NB4 (cell line): ENCODE measurements around the gene OR10A5.
"Not testable (repeated sequence)": the region's sequence is repeated elsewhere in the genome, so short reads cannot be mapped to it uniquely, and the experiment has no call there.

Experiments used
- DNase-seq: peaks from one replicate; pipeline ENCODE4 v3.0.0; 2010; ENCODE audit warnings: low read depth
- H3K4me3 ChIP-seq: one replicate; pipeline ENCODE4 v1.5.1; 2011; ENCODE audit warnings: mild to moderate bottlenecking, low read depth, low read length, moderate library complexity
- MYC ChIP-seq: IDR thresholded peaks from 2 replicates; pipeline ENCODE4 v1.6.1; 2011; ENCODE audit warnings: low read depth, low read length
- POLR2A ChIP-seq: IDR thresholded peaks from 2 replicates; pipeline ENCODE4 v1.6.1; 2011; ENCODE audit warnings: mild to moderate bottlenecking; ENCODE audit not compliant: insufficient read length; ENCODE audit errors: extremely low read depth
- TF ChIP-seq, protein P1 (sequence below): IDR thresholded peaks from one replicate; pipeline ENCODE4 v1.5.1; 2012; ENCODE audit warnings: low read depth, low read length
- TF ChIP-seq, protein P2 (sequence below): IDR thresholded peaks from 2 replicates; pipeline ENCODE4 v1.6.1; 2011; ENCODE audit warnings: low read depth, low read length

OR10A5 gene, protein sequence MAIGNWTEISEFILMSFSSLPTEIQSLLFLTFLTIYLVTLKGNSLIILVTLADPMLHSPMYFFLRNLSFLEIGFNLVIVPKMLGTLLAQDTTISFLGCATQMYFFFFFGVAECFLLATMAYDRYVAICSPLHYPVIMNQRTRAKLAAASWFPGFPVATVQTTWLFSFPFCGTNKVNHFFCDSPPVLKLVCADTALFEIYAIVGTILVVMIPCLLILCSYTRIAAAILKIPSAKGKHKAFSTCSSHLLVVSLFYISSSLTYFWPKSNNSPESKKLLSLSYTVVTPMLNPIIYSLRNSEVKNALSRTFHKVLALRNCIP

DNA sequence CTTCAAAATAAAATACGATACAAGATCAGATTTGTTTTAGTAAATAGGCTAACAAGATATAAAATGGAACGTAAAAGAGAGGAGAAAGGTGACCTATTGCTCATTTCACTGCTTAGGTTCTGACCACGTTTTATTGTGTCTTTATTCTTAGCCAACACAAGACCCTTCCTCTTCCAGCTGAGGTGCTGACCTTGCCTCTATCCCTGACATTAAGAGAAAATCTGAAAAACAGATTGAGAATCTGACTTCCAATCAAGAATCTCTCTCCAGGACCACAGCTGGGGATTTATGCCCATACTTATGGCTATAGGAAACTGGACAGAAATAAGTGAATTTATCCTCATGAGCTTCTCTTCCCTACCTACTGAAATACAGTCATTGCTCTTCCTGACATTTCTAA is at the start of gene OR10A5:
OR10A5 (plus strand) TSS at position 301 of the 400 bp plus-strand sequence; CDS start at position 301, 0 bp downstream.
- TF ChIP-seq, protein P1, sequence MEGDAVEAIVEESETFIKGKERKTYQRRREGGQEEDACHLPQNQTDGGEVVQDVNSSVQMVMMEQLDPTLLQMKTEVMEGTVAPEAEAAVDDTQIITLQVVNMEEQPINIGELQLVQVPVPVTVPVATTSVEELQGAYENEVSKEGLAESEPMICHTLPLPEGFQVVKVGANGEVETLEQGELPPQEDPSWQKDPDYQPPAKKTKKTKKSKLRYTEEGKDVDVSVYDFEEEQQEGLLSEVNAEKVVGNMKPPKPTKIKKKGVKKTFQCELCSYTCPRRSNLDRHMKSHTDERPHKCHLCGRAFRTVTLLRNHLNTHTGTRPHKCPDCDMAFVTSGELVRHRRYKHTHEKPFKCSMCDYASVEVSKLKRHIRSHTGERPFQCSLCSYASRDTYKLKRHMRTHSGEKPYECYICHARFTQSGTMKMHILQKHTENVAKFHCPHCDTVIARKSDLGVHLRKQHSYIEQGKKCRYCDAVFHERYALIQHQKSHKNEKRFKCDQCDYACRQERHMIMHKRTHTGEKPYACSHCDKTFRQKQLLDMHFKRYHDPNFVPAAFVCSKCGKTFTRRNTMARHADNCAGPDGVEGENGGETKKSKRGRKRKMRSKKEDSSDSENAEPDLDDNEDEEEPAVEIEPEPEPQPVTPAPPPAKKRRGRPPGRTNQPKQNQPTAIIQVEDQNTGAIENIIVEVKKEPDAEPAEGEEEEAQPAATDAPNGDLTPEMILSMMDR: no peak
- TF ChIP-seq, protein P2, sequence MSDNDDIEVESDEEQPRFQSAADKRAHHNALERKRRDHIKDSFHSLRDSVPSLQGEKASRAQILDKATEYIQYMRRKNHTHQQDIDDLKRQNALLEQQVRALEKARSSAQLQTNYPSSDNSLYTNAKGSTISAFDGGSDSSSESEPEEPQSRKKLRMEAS: no peak
- TF ChIP-seq MYC (no peak), POLR2A (no peak)
- no peak within 1 kb of the TSS for H3K4me3 ChIP-seq
- DNase-seq: no peak

DNA sequence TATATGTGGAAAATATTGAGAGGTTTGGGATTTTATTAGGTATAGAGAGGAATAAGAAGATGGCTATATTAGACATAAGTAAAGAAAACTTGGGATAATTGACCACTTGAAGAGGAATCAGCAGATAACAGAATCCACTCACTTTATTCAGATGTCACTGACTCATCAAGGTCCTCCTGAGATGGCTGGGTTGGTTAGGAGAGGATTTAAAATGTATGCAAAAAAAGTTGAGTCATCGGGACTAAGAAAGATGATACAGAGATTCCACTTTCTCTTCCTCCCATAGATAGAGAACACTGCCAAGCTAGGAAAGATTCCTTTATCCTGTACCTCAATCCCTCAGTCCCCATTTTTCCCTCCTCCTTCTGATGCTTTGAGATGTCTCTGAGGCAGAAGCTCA is 46.1 kb upstream of the OR10A5 start, which contains the start of gene OR6A2:
OR6A2 (minus strand) TSS at position 288 of the 400 bp plus-strand sequence. CDS start 3,981 bp downstream, outside the sequence.
- TF ChIP-seq POLR2A (no peak), MYC (no peak)
- TF ChIP-seq, protein P2: no peak
- TF ChIP-seq, protein P1: no peak
- no peak within 1 kb of the TSS for H3K4me3 ChIP-seq

DNA sequence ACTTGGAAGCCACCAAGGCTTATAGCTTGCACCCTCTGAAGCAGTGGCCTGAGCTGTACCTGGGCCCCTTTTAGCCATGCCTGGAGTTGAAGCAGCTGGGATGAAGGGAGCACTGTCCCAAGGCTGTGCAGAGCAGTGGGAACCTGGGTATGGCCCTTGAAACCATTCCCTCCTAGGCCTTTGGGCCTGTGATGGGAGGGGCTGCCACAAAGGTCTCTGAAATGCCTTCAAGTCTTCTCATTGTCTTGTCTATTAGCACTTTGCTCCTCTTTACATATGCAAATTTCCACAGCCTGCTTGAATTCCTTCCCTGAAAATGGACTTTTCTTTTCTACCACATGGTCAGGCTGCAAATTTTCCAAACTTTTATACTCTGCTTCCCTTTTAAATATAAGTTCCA is 44.4 kb upstream of the OR10A5 start:
- H3K4me3 ChIP-seq, DNase-seq: not testable (repeated sequence)

More for the DNA sequence above, 46.1 kb upstream of the OR10A5 start, which contains the start of gene OR6A2:
- DNase-seq: no peak

DNA sequence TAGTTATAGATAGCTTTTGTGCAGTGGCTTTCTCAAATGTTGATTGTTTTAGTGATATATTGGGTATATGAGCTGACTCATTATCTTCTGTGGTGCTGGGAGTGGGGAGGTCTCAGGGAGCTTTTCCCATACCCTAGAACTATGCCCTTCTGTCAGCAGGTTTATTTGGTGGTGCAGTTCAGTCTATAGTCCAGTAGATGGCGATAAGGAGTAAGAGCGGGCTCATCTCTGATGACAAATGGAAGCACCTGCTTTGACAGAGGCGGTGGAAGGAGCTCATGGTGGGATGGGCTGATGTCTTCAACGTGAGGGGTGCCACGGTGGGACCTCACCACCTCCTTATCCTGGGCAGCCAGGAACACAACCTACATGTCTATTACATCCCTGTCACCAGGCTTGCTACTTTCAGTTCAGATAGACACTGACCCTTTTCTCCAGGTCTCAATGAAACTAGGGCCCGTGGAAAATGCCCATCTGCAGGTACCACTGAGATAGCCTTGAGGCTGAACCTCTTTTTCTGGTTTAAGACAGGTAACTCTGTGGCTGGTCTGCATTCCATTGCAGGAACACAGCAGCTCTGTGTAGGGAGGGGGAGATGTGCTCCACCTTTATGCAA is 33.0 kb upstream of the OR10A5 start:
- TF ChIP-seq, protein P1: peak; percentile 88
- no peak for TF ChIP-seq POLR2A
- peak; percentile 54 for DNase-seq

DNA sequence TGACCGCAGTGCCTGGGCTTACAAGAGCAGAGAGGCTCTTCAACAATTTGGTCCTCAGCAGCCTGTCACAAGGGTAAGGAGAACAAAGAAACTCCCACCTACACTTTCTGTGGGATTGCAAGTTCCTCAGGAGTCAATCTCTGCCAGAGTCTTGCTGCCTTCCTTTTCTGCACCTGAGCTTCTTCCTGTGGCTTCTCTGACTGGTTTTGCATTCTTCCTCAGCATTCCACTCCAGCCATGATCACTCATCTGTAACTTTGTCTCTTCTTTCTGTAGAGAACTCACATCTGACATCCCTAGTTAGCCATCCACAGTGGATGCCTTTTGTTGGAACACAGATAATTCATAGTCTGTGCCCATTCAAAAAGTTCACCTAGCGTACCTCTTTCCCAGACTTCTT is 31.8 kb upstream of the OR10A5 start:
- no peak overlapping the region for H3K4me3 ChIP-seq
- TF ChIP-seq, protein P2: no peak
- TF ChIP-seq POLR2A: no peak
- TF ChIP-seq MYC: no peak
- TF ChIP-seq, protein P1: no peak
- no peak for DNase-seq

More for the DNA sequence above, 33.0 kb upstream of the OR10A5 start:
- no peak overlapping the region for H3K4me3 ChIP-seq

DNA sequence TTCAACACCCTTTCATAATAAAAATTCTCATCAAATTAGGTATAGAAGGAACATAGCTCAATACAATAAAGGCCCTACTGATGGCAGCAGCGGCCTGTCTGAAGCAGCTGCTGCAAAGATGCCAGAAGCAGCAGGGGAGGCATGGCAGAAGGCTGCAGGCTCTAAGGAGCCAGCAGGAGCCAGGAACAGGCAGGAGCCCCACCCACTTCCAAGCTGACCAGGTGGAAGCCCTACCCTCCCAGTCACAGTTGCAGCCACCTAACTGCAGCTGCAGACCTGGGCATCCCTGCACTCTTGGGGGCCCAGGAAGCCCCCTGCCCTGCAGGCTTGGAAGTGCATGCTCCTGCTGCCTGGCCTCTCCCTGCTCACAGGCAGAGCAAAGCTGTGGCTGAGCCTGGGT is 27.8 kb upstream of the OR10A5 start:
- no peak overlapping the region for H3K4me3 ChIP-seq
- DNase-seq: no peak
- TF ChIP-seq, protein P2: no peak
- TF ChIP-seq MYC: no peak
- TF ChIP-seq POLR2A: no peak
- TF ChIP-seq, protein P1: no peak
